GM21390 (cell line): ENCODE results near the gene KLF11.

ENCODE experiments used
- ATAC-seq: cut with Tn5 transposase; IDR thresholded peaks from one replicate; pipeline ENCODE4 v1.9.1; 2021; ENCODE audit not compliant: unreplicated experiment

KLF11 gene

DNA sequence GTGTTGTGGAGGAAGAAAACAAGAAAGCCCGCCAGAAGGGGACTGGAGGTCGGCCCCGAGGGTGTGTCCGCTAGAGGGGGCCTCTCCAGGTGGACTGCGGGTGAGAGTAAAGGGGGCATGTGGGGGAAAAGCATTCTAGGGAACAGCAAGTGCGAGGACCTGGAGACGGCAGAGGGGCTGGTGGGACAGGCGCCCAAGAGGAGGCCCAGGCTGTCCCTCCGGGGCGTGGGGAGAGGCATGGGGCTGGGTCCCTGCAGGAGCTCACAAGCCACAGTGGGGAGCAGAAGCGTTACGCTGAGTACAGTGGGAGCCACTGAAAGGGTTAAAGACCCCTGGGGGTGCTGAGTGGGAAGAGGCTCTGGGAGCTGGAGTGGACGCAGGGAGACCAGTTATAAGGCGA is 1.6 kb upstream of the KLF11 start:
- ATAC-seq = no peak

DNA sequence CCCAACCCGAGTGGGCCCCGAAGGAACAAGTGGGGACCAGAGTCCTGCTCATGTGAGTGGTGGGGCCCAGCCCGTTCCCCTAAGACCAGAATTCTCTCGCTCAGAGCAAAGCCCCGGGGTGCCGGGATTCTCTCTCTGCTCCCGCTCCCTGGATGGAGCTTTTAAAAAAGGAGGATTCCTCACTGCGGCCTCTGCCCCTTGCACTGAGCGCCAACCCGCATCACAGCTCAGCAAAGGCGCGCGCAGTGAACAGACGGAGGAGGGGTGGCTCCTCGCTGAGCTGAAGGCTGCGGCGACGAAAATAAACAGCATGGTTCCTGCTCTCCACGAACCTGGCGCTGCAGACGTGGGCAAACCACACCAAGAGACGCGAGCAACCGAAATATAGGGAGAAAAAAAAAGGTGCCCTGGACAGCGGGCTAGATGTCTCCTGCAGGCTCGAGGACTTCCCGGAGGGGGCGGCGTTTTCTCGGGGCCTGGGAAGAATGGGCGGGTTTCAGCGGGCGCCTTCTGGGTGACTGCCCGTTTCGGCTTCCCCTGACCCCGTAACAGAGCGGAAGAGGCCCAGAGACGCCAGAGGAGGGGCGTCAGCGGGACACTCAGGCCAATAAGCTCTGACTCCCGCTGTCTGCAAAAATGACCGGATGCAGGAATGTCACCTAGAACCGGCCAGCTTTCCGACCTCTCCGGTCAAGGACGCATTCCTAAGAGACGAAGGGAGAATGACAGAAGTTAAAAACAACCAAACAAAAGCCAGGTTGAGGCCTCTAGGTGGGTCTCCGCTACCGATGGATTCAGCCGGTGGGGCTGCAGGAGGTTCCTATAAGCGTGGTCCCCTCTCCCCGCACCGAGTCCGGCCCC is 819 bp upstream of the KLF11 start:
- ATAC-seq = no peak

DNA sequence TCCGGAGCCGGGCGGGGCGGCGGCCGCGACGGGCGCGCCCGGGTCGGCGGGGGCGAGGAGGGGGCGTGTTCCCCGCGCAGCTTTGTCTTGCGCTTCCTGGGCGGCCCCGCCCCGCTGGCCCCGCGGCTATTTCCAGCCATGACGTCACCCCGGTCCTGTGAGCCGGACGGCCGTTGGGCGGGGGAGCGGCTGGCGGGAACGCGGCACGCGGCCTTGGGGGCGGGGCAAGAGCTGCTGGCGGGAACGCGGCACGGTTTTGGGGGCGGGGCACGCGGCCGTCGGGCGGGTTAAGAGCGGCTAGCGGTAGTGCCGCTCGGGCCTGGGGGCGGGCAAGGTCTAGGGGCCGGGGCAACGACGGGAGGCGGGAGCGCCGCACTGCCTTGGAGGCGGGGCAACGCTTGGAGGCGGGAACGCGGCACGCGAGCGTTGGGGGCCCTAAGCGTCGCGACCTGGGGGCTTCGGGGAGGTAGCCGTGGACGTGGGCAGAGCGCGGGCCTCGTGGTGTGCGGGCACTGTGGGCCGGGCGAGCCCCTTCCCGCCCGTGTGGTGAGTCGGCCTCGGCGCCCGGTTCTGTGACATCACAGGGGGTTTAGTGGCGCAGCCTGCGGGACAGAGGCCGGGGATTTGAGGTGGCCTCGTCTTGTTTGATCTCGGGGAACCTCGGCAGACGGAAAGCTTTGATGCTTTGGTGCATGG is 704 bp downstream of the KLF11 start:
- ATAC-seq = peak; percentile 41

GRCh38 chr2:10045561-10046355 is 2.4 kb downstream of the KLF11 start:
- ATAC-seq = no peak

DNA sequence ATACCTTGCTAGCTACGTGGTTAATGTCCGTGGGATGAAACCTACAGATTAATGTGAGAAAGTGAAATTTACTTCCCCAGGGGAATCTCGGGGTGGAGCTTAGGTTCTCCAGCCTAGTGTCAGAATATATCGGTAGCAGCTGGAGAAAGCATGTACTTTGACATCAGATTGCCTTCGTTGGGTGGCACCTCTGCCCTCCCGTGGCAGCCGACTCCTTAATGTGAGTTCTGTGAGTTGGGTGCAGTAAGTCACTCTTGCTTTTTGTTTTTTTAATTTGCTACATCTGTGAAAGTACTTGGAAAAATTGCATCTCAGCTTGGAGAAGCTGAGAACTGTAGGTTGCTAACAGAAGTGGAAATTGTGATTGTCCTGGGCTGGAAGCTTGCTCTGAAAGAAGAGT is 3.6 kb downstream of the KLF11 start:
- ATAC-seq = no peak

- no peak for ATAC-seq
Measured at GRCh38 chr2:10047616-10048500, 4.5 kb downstream of the KLF11 start.

- no peak for ATAC-seq
Measured at GRCh38 chr2:10048501-10049171, 5.3 kb downstream of the KLF11 start.

GRCh38 chr2:10052216-10052615 is 8.9 kb downstream of the KLF11 start:
- ATAC-seq = no peak

GRCh38 chr2:10053351-10053750 is 10.0 kb downstream of the KLF11 start:
- no peak for ATAC-seq

DNA sequence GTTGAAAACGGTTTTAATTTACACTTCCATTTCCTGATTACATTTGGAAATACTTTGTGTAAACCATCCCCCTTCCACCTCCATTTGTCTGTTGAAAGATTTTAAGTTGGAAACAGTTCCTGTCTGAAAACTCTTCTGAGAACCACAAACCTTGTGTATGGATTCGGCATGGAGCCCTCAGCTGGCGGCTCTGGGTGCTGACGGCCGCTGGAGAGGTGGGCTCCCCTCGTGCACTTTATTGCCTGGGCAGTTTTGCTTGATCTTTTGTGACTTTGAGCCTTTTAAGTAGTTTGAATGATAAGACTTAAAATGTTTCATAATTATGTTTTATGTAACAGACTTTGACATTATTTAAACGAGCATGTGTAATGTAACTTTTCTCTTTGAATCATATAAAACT is 11.1 kb downstream of the KLF11 start:
- no peak for ATAC-seq

GRCh38 chr2:10054976-10055375 is 11.6 kb downstream of the KLF11 start:
- ATAC-seq = no peak

GRCh38 chr2:10056439-10056838 is 13.1 kb downstream of the KLF11 start:
- no peak for ATAC-seq

GRCh38 chr2:10057231-10058107 is 14.1 kb downstream of the KLF11 start:
- ATAC-seq = no peak

- ATAC-seq = no peak
Measured at GRCh38 chr2:10058251-10059015, 15.1 kb downstream of the KLF11 start.

DNA sequence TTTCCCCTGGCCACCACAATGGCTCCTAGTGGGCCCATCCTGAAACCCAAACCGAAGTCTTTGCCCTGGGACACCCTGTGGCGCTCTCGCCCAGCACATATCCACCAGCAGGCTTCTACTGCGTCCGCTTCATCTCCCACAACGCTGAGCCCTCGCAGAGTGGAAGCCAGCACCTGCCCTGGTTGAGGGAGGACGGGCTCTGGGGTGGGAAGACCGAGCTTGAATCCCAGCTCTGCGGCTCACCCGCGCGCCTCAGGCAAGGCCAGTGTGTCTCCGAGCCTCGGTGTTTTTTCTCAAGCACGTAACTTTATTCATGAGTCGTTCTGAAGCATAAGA is 15.6 kb downstream of the KLF11 start:
- ATAC-seq = no peak

- ATAC-seq = no peak
Measured at GRCh38 chr2:10059552-10060335, 16.4 kb downstream of the KLF11 start.

DNA sequence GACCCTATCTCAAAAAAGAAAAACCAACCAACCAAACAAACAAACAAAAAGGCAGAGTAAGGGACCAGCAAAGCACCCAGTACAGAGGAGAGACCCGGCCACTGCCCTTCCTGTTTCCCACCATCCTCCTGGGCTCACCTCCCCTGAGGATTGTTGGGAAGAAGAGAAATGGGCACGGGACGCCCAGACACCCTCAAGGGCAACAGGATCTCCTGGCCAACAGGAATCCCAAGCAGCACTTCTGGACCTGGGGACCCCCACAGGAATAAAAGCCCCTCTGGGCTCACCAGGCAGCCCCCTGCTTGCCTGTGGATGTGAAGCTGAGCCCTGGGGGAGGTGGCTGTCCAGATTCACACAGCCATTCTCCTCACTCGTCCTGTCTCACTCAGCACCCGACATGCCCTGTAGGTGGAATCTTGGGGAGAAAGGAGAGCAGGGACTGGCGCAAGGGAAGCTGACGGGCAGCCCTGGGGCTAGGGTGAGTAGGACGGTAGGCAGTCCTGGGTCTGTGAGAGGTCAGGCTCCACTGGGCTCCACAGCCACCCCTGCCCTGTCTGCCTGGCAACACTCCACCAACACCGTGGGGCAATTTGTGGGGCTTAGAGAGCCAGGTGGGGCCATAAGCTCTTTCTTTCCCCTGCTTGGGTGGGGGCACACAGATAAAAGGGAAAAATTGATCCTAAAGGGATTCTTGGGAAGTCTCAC is 18.0 kb downstream of the KLF11 start:
- no peak for ATAC-seq
